Measurements from ENCODE around the gene MGMT.

DNA sequence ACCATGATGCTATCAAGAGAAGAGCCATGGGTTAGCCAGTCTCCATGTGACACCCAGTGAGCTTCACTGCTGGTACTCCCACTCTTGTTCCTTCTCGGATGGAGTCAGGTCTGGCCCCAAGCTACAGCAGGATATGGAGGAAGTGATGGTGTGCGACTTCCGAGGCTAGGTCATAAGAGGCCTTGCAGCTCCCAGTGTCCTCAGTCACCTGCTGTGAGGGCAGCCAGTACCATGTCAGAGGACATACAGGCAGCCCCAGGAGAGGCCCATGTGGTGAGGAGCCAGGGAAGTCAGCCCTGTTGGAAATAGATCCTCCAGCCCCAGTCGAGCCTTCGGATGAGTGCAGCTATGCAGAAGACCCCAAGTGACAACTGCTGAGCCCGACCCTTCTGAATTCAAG lies 260.0 kb downstream of the MGMT start:
- TF ChIP-seq, protein P1, sequence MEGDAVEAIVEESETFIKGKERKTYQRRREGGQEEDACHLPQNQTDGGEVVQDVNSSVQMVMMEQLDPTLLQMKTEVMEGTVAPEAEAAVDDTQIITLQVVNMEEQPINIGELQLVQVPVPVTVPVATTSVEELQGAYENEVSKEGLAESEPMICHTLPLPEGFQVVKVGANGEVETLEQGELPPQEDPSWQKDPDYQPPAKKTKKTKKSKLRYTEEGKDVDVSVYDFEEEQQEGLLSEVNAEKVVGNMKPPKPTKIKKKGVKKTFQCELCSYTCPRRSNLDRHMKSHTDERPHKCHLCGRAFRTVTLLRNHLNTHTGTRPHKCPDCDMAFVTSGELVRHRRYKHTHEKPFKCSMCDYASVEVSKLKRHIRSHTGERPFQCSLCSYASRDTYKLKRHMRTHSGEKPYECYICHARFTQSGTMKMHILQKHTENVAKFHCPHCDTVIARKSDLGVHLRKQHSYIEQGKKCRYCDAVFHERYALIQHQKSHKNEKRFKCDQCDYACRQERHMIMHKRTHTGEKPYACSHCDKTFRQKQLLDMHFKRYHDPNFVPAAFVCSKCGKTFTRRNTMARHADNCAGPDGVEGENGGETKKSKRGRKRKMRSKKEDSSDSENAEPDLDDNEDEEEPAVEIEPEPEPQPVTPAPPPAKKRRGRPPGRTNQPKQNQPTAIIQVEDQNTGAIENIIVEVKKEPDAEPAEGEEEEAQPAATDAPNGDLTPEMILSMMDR (conservative IDR thresholded peaks at IDR 0.05; ENCODE audit: low read depth, low read length), result no peak
- TF ChIP-seq POLR2A (IDR thresholded peaks at IDR 0.05; ENCODE audit: low read depth, low read length), result no peak
- no peak for TF ChIP-seq MAFK (IDR thresholded peaks at IDR 0.05; ENCODE audit: low read depth, low read length)
- no peak for TF ChIP-seq NFE2L2 (IDR thresholded peaks at IDR 0.05; ENCODE audit: low read depth, low read length)
- no peak for TF ChIP-seq RCOR1 (IDR thresholded peaks at IDR 0.05; ENCODE audit: insufficient replicate concordance, low read length)
- TF ChIP-seq, protein P2, sequence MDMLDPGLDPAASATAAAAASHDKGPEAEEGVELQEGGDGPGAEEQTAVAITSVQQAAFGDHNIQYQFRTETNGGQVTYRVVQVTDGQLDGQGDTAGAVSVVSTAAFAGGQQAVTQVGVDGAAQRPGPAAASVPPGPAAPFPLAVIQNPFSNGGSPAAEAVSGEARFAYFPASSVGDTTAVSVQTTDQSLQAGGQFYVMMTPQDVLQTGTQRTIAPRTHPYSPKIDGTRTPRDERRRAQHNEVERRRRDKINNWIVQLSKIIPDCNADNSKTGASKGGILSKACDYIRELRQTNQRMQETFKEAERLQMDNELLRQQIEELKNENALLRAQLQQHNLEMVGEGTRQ (IDR thresholded peaks at IDR 0.05; ENCODE audit: low read depth, low read length), result no peak
- TF ChIP-seq BHLHE40 (IDR thresholded peaks at IDR 0.05; ENCODE audit: low read depth, low read length), result no peak

Measured in IMR-90 (cell line).